GM18526 (cell line): ENCODE measurements around the gene MAD2L2.

ENCODE experiments used
- POLR2A ChIP-seq: IDR thresholded peaks from 3 replicates; pipeline ENCODE4 v1.6.1; 2011; ENCODE audit not compliant: insufficient read length; ENCODE audit errors: extremely low read depth

Gene MAD2L2

GRCh38 chr1:11681071-11681771 lies at the start of gene MAD2L2:
MAD2L2 (minus strand) TSS chr1:11681148; CDS start chr1:11680601, 547 bp downstream.
- TF ChIP-seq POLR2A: peak; percentile 75

GRCh38 chr1:11730429-11730891 lies 49.5 kb upstream of the MAD2L2 start:
- TF ChIP-seq POLR2A: no peak

GRCh38 chr1:11729498-11730428 lies 48.8 kb upstream of the MAD2L2 start:
- TF ChIP-seq POLR2A: no peak

- no peak for TF ChIP-seq POLR2A
These were observed 48.2 kb upstream of the MAD2L2 start for GRCh38 chr1:11729155-11729497.

GRCh38 chr1:11728126-11728806 lies 47.3 kb upstream of the MAD2L2 start:
- TF ChIP-seq POLR2A: no peak

- TF ChIP-seq POLR2A: no peak
These were observed 46.2 kb upstream of the MAD2L2 start for GRCh38 chr1:11727119-11727518.

GRCh38 chr1:11725616-11726015 lies 44.7 kb upstream of the MAD2L2 start:
- TF ChIP-seq POLR2A: no peak

- TF ChIP-seq POLR2A: no peak
These were observed 41.6 kb upstream of the MAD2L2 start for GRCh38 chr1:11722538-11722937.

GRCh38 chr1:11721311-11721710 lies 40.4 kb upstream of the MAD2L2 start:
- no peak for TF ChIP-seq POLR2A

GRCh38 chr1:11720525-11720924 lies 39.6 kb upstream of the MAD2L2 start:
- no peak for TF ChIP-seq POLR2A

GRCh38 chr1:11720033-11720376 lies 39.1 kb upstream of the MAD2L2 start:
- TF ChIP-seq POLR2A: no peak

- TF ChIP-seq POLR2A: peak; percentile 44
These were observed 38.5 kb upstream of the MAD2L2 start for GRCh38 chr1:11719313-11720032.

- no peak for TF ChIP-seq POLR2A
These were observed 34.1 kb upstream of the MAD2L2 start for GRCh38 chr1:11714831-11715575.

GRCh38 chr1:11713095-11713494 lies 32.1 kb upstream of the MAD2L2 start:
- no peak for TF ChIP-seq POLR2A
